ENCODE results near the gene TOP2B. TPM values are rescaled to one million over a fixed set of nuclear protein-coding genes. Genes with fewer than 3 reads are reported as not detected.

The TOP2B gene
- total RNA-seq: 169 and 170 TPM in 2 replicates
- long read RNA-seq, partial matches to known transcripts: 75 of 84 reads
- long read RNA-seq, other reads (novel, unspliced or antisense): 9 of 84 reads

DNA sequence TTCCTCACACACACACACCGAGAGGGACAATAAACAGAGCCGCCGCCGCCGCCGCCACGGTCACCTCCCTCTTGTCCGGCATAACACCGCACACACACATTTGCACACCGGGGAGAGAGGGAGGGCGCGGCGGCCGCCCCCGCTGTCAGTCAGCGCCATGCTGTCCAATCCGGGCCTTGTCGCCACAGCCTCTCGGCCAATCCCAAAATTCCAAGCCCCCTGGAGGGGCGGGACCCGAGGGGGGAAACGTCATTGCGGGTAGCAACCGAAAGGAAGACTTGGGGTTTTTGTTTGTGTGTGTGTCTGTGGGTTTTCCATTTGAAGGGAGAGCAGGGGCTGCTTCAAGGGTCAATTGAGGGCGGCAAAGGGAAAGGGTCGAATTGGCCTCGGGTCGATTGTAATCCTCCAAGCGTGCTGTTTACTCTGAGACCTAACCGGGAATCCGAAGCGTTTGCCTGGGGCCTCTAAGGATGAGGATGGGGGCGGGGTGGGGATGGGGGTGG lies at the start of gene TOP2B:
TSS of gene TOP2B (minus strand) at position 96 of the 503 bp plus-strand sequence. CDS start 610 bp downstream, outside the sequence.
- no peak for TF ChIP-seq CTCF (conservative IDR thresholded peaks at IDR 0.05)
- no peaks in the 10 kb centered on the region for H3K36me3 Mint-ChIP-seq (ENCODE audit: low read depth)

GRCh38 chr3:25713341-25713985 lies 48.8 kb upstream of the TOP2B start:
- H3K9me3 Mint-ChIP-seq: peaks cover 7% of the 10 kb centered on the region
- peaks cover 12% of the 10 kb centered on the region for H3K36me3 Mint-ChIP-seq (ENCODE audit: low read depth)
- DNase-seq (ENCODE audit: low read depth, low spot score): no peak
- H3K4me1 Mint-ChIP-seq: no peaks in the 10 kb centered on the region
- no peak overlapping the region for H3K27ac Mint-ChIP-seq (ENCODE audit: unreplicated experiment)
- no peaks in the 10 kb centered on the region for H3K27me3 Mint-ChIP-seq (ENCODE audit: low read depth)
- no peak overlapping the region for H3K4me3 Mint-ChIP-seq
- TF ChIP-seq CTCF (conservative IDR thresholded peaks at IDR 0.05): no peak

More for the DNA sequence above, at the start of gene TOP2B:
- no peaks in the 10 kb centered on the region for H3K27me3 Mint-ChIP-seq (ENCODE audit: low read depth)
- peak within 1 kb of the TSS; percentile 94 for H3K27ac Mint-ChIP-seq (ENCODE audit: unreplicated experiment)
- peaks cover 43% of the 10 kb centered on the region for H3K4me1 Mint-ChIP-seq
- peak; percentile 89 for DNase-seq (ENCODE audit: low read depth, low spot score)
- H3K9me3 Mint-ChIP-seq: no peaks in the 10 kb centered on the region
- H3K4me3 Mint-ChIP-seq: peak within 1 kb of the TSS; percentile 97

DNA sequence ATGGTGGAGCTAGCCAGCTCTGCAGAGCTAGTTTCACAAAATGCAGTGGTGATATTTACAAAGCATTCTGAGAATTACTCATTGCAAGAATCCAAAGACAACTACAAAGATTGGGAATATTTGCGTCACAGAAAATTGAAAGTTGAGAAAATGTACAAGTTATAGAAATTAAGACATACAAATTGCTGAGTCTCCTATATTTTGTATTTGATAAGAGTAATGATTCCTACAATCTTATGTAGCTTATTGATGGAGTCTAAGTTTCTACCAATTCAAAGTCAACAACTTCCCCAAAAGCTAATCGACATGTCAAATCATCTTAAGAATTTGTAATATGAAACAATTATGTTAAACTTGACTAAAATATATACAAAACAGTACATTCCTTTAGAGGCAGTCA lies 46.4 kb upstream of the TOP2B start:
- Mint-ChIP-seq H3K4me1 (no peaks in the 10 kb centered on the region), H3K27ac (ENCODE audit: unreplicated experiment) (no peak overlapping the region), H3K4me3 (no peak overlapping the region), H3K27me3 (ENCODE audit: low read depth) (no peaks in the 10 kb centered on the region), H3K36me3 (ENCODE audit: low read depth) (no peaks in the 10 kb centered on the region), H3K9me3 (no peaks in the 10 kb centered on the region)
- no peak for DNase-seq (ENCODE audit: low read depth, low spot score)
- TF ChIP-seq CTCF (conservative IDR thresholded peaks at IDR 0.05): no peak

- no peak for DNase-seq (ENCODE audit: low read depth, low spot score)
- H3K36me3 Mint-ChIP-seq (ENCODE audit: low read depth): no peaks in the 10 kb centered on the region
- H3K27ac Mint-ChIP-seq (ENCODE audit: unreplicated experiment): no peak overlapping the region
- H3K4me1 Mint-ChIP-seq: no peaks in the 10 kb centered on the region
- no peak overlapping the region for H3K4me3 Mint-ChIP-seq
- no peaks in the 10 kb centered on the region for H3K9me3 Mint-ChIP-seq
- no peaks in the 10 kb centered on the region for H3K27me3 Mint-ChIP-seq (ENCODE audit: low read depth)
- no peak for TF ChIP-seq CTCF (conservative IDR thresholded peaks at IDR 0.05)
Measured at GRCh38 chr3:25708036-25708435, 43.3 kb upstream of the TOP2B start.

DNA sequence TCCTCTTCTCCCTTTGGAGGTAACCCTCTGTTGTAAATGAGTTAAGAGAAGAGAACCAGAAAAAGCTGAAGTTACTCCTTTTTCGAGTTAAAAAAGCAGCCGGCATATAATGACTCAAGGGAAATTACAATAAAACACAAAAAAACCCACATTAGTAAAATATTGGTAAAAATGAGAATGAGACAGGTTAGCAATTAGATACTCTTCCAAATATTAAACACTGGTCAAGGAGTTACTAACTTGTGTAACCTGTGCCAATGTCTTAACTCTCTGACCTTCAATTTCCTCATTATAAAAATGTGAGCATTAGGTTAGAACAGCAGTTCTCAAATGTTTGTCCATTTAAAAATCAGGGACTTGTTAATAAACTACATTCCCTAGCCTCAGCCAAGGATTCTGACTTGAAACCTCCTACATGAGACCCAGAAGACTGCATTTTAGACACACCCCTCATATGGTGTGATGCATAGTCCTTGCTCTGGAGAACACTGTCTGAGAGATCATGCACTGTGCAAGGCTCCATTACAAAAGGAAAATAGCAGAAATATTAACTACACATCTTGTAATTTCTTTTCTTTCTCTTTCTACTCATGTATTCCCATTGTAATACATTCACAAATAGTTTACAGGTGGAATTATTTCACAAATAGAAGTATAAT lies 42.7 kb upstream of the TOP2B start:
- Mint-ChIP-seq H3K9me3 (no peaks in the 10 kb centered on the region), H3K27ac (ENCODE audit: unreplicated experiment) (no peak overlapping the region), H3K36me3 (ENCODE audit: low read depth) (no peaks in the 10 kb centered on the region), H3K4me3 (no peak overlapping the region), H3K27me3 (ENCODE audit: low read depth) (no peaks in the 10 kb centered on the region), H3K4me1 (no peaks in the 10 kb centered on the region)
- no peak for DNase-seq (ENCODE audit: low read depth, low spot score)
- TF ChIP-seq CTCF (conservative IDR thresholded peaks at IDR 0.05): no peak

Measured in neural crest cell (in vitro differentiated cells).